Stimulated activated CD8-positive, alpha-beta memory T cell treated with anti-CD3 and anti-CD28 coated beads, Interleukin-2, amount 100 ng/mL, for 48 hours (primary cell): ENCODE measurements around the gene RANGAP1.

Experiments
- DNase-seq, 2 donors: peaks; one replicate each; pipeline ENCODE4 v3.0.0-alpha.2; 2020; ENCODE audit warnings: low read depth in 2 of 2

RANGAP1 gene

GRCh38 chr22:41285820-41286638 is at the start of gene RANGAP1:
Gene RANGAP1, minus strand, starts transcription at chr22:41286187. Its CDS starts 5,143 bp downstream, at chr22:41281044.
- DNase-seq: peak; percentile 96 to 97

GRCh38 chr22:41334951-41335635 is 49.1 kb upstream of the RANGAP1 start:
- DNase-seq: no peak

GRCh38 chr22:41334215-41334614 is 48.2 kb upstream of the RANGAP1 start:
- no peak for DNase-seq

GRCh38 chr22:41333806-41334205 is 47.8 kb upstream of the RANGAP1 start:
- no peak for DNase-seq

- no peak for DNase-seq
Measured at GRCh38 chr22:41332217-41332939, 46.4 kb upstream of the RANGAP1 start.

- no peak for DNase-seq
Measured at GRCh38 chr22:41330169-41330568, 44.2 kb upstream of the RANGAP1 start.

- DNase-seq: no peak
Measured at GRCh38 chr22:41327124-41327523, 41.1 kb upstream of the RANGAP1 start.

- DNase-seq: no peak
Measured at GRCh38 chr22:41324821-41325528, 39.0 kb upstream of the RANGAP1 start.

GRCh38 chr22:41320416-41321240 is 34.6 kb upstream of the RANGAP1 start:
- no peak for DNase-seq

GRCh38 chr22:41315586-41315985 is 29.6 kb upstream of the RANGAP1 start:
- no peak for DNase-seq

GRCh38 chr22:41314821-41315220 is 28.8 kb upstream of the RANGAP1 start:
- DNase-seq: no peak

- DNase-seq: no peak
Measured at GRCh38 chr22:41311487-41311886, 25.5 kb upstream of the RANGAP1 start.

GRCh38 chr22:41310336-41310735 is 24.3 kb upstream of the RANGAP1 start:
- DNase-seq: no peak

GRCh38 chr22:41308544-41308947 is 22.6 kb upstream of the RANGAP1 start:
- no peak for DNase-seq

GRCh38 chr22:41308054-41308453 is 22.1 kb upstream of the RANGAP1 start:
- no peak for DNase-seq

- no peak for DNase-seq
Measured at GRCh38 chr22:41305646-41306045, 19.7 kb upstream of the RANGAP1 start.

GRCh38 chr22:41302811-41303210 is 16.8 kb upstream of the RANGAP1 start:
- DNase-seq: no peak

- no peak for DNase-seq
Measured at GRCh38 chr22:41302021-41302767, 16.2 kb upstream of the RANGAP1 start.

GRCh38 chr22:41301085-41302020 is 15.4 kb upstream of the RANGAP1 start, which contains the start of gene ZC3H7B:
Gene ZC3H7B, plus strand, starts transcription at chr22:41301525. Its CDS starts 19,136 bp downstream, at chr22:41320661.
- DNase-seq: peak; percentile 64 to 72
